Stimulated activated CD8-positive, alpha-beta memory T cell treated with anti-CD3 and anti-CD28 coated beads, Interleukin-7, amount 100 ng/mL, for 24 hours (primary cell): ENCODE results near the gene EPYC.
"Not testable (repeated sequence)": the region's sequence is repeated elsewhere in the genome, so short reads cannot be mapped to it uniquely, and the experiment has no call there.

Experiments
- DNase-seq: peaks from one replicate; pipeline ENCODE4 v3.0.0-alpha.2; 2020; ENCODE audit warnings: low read depth

The EPYC gene

GRCh38 chr12:90990611-90991010, 14.2 kb downstream of the EPYC start:
- DNase-seq = no peak

DNA sequence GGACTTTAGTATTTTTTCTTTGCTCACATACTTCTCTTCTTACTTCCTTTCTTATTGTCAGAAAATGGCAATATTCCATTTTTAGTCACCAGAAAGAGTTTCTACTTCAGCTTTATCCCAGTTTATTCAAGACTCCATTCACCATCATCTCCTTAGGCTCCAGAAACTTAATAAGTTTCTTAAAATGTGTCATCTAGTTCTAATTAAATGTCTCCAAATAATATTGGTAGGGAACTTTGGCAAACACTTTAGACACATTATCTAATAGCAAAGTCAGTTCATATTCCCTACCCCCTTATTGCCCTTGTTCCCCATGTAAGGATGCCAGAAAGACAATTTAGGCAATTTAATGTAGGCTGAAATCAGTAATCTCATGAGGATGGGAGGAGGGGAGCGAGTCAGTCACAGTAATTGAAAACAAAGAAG, 15.1 kb downstream of the EPYC start:
- no peak for DNase-seq

DNA sequence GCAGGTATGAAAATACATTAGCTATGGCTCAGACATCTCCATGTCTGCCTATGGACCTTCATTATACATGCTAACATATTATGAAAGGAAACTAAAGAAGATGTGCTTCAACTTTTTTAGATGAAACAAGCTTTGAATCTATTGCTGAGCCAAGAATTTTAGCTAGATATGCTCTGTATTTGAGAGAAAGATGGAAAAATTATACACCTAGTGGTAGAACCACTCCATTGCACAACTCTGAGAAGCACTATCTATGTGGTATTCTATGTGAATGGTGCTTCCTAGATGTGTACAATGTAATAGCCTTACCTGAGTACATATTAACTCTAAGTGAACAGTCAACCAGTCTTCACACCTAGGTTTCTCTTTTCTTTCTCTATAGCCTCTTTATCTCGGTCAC, 17.3 kb downstream of the EPYC start:
- no peak for DNase-seq

- no peak for DNase-seq
These were observed 17.7 kb downstream of the EPYC start for GRCh38 chr12:90987101-90987500.

GRCh38 chr12:90985331-90985730, 19.4 kb downstream of the EPYC start:
- not testable (repeated sequence) for DNase-seq

DNA sequence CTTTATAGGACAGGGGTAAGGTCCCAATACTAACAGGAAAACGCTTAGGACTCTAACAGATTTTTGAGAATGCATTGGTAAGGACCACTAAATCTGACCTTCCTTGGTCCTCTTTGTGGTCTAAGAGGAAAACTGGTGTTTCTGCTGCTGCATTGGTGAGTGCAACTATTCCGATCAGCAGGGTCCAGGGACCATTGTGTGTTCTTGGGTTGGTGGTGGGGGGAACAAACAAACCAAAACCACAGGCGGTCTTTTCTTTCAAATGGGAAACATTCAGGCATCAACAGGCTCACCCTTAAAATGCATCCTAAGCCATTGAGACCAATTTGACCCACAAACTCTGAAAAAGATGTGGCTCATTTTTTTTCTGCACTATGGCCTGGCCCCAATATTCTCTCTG, 20.7 kb downstream of the EPYC start:
- no peak for DNase-seq

DNA sequence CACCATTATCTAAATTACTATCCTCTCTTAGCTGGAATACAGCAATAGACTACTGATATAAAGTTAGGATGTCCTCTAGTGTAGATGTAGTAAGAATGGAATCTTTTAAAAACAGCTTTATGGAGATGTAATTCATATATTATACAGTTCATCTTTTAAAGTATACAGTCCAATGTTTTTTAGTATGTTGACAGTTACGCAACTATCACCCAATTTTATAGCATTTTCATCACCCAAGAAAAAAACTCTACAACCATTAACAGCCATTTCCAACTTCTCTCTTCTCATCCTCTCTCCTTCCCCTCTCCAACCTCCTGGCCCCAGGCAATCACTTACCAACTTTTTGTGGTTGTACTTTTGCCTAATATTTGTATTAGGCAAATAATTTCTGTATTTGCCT, 22.6 kb downstream of the EPYC start:
- no peak for DNase-seq

- DNase-seq = no peak
These were observed 24.8 kb downstream of the EPYC start for GRCh38 chr12:90979951-90980350.

- no peak for DNase-seq
These were observed 25.8 kb downstream of the EPYC start for GRCh38 chr12:90979019-90979418.

- DNase-seq = no peak
These were observed 26.5 kb downstream of the EPYC start for GRCh38 chr12:90978117-90978770.

GRCh38 chr12:90977224-90977623, 27.5 kb downstream of the EPYC start:
- no peak for DNase-seq

- DNase-seq = no peak
These were observed 30.5 kb downstream of the EPYC start for GRCh38 chr12:90974286-90974685.

DNA sequence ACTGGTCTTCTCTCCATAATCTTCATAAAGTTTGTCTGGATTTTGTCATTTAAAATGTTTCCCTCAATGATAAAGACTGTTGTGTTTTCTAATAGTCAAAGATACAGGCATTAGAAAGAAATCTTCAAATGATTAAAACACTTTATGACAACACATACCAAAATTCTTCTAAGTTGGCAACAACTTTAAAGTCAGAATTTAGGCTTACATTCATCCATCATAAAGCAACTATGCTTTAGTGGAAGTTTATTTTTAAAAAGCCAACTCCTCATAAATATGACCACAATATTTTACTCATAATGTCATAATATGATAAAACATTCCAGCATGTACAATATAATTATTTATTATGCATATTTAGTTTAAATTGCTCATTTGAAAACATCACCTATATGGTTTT, 32.5 kb downstream of the EPYC start:
- DNase-seq = no peak

DNA sequence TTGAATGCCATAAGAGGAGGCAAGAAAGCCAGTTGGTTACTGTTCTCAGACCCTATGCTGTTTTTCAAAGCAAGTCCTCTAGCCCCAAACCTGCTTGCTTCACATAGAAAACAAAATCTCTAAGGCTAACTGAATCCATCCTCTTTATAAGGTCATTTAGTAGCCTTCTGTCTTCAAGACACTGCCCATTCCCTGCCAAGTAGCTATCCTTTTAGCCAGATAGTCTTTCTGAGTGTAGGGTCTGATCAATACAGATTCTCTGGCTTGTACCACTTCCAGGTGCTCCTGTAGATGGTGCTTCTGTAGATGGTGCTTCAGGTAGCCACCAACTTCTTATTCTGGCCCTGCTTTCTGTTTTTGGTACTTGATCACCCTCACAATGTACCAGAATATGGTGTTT, 33.9 kb downstream of the EPYC start:
- DNase-seq = no peak

GRCh38 chr12:90970471-90970870, 34.3 kb downstream of the EPYC start:
- no peak for DNase-seq

- DNase-seq = no peak
These were observed 34.9 kb downstream of the EPYC start for GRCh38 chr12:90969851-90970250.

GRCh38 chr12:90969346-90969745, 35.4 kb downstream of the EPYC start:
- DNase-seq = no peak

DNA sequence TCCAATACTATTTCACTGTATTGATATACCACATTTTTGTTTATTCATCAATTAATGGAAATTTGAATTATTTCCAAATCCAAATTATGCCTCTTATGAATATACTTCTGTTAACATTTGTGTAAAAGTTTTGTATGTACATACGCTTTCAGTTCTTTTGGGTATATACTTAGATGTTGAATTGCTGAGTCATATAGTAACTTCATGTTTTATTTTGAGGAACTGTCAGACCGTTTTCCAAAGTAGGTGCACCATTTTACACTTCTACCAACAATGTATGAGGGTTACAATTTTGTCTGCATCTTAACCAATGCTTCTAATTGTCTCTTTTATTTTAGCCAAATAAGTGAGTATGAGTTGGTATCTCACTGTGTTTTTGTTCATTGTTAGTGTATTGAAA, 39.6 kb downstream of the EPYC start:
- no peak for DNase-seq

GRCh38 chr12:90964616-90965015, 40.2 kb downstream of the EPYC start:
- DNase-seq = no peak

DNA sequence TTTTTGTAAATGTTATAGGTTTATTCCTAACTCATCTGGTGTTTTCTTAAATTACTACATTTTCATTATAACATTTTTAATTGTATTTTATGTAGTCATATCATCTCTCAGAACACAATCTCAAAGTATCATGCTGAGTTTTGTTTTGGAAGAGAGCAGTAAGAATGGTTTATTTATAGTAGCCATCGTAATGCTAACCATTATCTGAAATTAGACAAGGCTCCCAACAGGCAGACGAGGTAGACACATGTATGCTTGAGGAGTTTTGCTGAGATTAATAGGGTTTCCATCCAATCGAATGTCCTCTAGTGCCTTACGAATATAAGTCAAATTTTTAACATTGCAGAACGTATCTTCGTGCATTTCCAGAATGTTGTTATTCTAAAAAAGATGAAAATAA, 40.8 kb downstream of the EPYC start:
- no peak for DNase-seq

DNA sequence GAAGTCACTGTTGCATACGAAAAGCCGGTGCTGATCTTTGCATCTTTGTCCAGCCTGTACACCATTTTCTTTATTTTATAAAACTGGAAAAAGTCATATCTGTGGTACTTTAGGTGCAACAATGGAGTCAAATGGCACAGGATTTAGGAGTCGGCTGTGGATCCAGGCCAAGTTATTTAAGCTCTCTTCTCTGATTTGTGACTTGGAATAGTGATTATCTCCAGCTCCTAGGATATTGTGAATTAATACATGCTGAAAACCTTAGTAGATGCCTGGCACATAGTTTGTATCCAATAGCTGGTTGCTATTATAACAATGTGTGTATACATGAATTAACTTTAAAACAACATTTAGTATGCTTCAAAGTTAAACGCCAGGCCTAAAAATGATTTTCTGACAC, 43.6 kb downstream of the EPYC start:
- no peak for DNase-seq

GRCh38 chr12:90959538-90960139, 45.1 kb downstream of the EPYC start:
- DNase-seq = no peak

DNA sequence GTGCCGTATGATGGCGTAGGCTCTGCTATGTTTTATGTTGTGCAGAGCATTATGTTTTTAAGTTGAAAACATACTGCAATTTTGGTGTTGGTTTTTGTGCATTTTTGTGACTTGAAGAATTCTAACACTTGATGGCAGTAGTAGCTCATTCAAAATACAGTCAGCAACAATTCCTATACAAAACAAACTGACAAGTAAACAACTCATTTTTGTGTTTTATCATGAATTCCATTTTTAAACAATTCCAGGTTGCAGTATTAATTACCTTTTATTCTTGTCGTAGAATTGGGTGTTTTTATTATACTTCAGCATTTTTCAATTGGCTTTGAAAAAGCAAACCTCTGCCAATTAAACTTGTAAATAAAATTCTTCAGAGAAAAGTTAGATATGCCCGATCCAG, 45.7 kb downstream of the EPYC start:
- DNase-seq = no peak

DNA sequence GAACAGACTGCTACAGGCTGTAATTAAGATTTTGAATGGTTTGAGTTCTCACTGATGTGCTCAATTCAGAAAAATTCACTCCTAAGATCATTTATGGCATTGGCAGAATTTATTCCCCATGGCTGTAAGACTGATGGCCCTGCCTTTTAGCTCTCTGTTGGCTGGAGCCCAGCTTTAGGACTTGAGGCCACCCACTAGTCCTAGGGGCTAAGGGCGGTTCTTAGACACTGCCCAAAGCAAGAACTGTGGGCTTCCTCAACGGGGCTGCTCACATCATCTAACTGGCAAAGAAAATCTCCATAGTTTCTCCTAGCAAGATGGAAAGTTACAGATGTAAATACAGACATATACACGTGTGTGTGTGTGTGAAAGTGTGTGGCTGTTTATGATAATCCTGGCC, 46.4 kb downstream of the EPYC start:
- DNase-seq = no peak
